Effector CD8-positive, alpha-beta T cell (primary cell): ENCODE results near the gene GGTLC2.
"Not testable (repeated sequence)": the region's sequence is repeated elsewhere in the genome, so short reads cannot be mapped to it uniquely, and the experiment has no call there.

Experiments
- DNase-seq: peaks from one replicate; lab custom pipeline; 2025; lab: John Stamatoyannopoulos, UW

Gene GGTLC2

DNA sequence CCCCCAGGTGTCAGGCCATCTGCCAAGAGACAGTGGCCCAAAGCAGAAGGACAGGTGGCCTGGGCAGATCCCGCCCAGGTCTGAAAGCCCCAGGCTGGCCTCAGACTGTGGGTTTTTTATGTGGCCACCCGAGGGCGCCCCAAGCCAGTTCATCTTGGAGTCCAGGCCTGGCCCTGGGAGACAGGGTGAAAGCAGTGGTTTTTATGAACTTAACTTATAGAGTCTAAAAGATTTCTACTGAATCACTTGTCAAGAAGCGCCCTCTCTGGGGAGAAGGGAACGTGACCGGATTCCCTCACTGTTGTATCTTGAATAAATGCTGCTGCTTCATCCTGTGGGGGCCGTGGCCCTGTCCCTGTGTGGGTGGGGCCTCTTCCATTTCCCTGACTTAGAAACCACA is 8.2 kb upstream of the GGTLC2 start:
- DNase-seq = not testable (repeated sequence)

DNA sequence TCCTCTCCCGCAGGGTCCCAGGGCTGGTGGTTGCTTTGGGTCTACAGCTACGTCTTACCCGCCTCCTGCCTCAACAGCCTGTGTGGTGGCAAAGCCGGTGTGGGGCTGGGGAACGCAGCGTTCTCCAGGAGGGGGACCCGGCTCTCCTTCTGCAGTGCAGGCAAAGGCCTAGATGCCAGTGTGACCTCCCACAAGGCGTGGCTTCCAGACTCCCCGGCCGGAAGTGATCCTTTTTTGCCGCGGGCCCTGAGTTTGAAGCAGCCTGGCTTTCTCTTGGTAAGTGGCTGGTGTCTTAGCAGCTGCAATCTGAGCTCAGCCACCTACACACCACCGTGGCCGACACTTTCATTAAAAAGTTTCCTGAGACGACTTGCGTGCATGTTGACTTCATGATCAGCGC is 6.1 kb upstream of the GGTLC2 start:
- not testable (repeated sequence) for DNase-seq

DNA sequence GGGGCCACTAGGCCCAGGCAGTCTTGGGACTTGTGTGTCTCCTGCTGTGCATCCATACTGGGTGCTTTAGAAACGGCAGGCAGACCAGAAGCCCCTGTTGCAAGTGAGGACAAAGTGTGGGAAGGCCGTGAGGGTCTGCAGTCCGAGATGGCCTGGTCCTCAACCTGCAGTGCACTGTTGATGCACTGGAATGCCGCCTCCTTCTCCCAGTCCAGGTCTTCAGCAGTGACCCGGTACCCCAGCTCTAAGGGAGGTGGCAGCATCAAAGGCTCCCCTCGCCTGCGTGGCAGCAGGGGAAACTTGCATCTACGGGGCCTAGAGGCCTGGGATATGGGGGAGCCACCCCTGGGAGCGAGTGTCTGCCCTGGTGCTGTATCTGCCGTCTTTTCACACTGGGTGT is 2.2 kb upstream of the GGTLC2 start:
- DNase-seq = not testable (repeated sequence)

DNA sequence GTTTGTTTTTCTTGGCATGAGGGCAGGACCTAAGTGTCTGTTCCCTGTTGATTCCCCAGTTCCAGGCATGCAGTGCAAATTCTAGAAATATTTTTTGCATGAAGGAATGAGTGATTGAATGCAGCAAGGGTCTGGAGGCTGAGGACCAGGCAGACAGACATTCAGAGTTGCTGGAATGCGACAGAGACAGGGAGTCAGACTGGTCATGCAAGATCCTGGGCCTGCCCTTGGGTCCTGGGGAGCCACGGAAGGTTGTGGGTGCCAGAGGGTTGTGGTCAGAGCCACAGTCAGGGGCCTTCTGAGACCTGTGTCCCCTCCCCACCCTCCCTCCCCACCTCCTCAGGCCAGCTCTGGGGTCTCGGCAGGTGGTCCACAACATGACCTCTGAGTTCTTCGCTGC is 1.6 kb downstream of the GGTLC2 start:
- not testable (repeated sequence) for DNase-seq

DNA sequence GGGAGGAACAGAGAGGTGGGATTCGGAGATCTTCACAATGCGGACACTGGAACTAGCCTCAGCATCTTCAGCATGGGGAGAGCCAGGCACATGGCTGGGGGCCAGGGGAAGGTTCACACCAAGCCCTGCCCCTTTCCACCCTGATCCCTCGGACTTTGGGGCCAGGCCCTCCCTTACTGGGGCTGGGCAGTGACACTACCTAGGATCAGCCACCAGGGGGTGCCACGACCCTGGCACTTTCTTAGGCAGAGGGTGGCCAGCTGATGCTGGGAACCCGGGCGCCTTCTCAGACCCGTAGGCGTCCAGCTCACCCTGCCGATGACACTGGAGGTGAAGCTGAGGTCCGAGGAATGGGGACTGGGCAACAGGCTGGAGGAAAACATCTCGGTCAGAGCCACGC is 3.5 kb downstream of the GGTLC2 start:
- DNase-seq = not testable (repeated sequence)

DNA sequence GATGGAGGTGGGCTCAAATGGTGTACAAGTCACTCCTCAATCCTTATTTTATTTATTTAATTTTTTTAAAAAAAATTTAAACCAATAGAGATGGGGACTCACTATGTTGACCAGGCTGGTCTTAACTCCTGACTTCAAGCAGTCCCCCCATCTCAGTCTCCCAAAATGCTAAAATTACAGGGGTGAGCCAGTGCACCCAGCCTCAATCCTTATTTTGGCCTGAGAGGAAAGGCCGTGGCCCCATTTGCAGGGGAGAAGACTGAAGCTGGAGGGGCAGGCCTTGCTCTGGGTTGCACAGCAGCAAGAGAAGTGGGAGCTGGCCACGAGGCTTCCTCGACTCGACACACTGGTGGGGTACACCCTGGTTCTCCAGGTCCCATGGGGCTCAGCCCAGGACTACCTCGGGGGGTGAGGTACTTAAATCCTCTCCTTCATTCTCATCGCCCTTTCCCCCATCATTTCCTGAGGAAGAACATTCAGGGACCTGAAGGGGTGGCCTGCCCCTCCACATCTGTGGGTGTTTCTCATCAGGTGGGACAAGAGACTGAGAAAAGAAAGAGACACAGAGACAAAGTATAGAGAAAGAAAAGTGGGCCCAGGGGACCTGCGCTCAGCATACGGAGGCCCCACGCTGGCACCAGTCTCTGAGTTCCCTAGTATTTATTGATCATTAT is 4.6 kb downstream of the GGTLC2 start:
- not testable (repeated sequence) for DNase-seq

DNA sequence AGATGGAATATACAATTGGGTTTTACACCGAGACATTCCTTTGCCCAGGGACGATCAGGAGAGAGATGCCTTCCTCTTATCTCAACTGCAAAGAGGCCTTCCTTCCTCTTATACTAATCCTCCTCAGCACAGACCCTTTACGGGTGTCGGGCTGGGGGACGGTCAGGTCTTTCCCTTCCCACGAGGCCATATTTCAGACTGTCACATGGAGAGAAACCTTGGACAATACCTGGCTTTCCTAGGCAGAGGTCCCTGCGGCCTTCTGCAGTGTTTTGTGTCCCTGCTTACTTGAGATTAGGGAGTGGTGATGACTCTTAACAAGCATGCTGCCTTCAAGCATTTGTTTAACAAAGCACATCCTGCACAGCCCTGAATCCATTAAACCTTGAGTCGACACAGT is 5.3 kb downstream of the GGTLC2 start:
- DNase-seq = not testable (repeated sequence)

DNA sequence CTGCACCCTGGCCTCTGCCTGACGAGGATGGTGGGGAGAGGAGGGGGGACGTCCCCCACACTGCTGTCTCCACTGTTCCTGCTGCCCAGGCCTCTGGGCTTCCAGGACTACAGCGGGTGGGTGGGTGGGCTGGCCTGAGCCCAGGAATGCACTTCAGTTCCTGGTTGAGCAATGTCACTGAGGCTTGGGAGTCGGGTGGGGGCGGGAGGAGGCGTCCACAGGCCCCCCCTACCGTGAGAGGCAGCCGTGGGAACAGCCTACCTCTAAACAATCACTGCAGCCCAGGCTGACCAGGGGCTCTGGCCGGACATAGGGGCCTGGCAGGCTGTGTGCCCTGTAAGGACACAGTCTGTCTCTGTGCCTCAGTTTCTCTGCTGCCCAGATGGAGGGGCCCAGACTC is 6.0 kb downstream of the GGTLC2 start:
- not testable (repeated sequence) for DNase-seq

DNA sequence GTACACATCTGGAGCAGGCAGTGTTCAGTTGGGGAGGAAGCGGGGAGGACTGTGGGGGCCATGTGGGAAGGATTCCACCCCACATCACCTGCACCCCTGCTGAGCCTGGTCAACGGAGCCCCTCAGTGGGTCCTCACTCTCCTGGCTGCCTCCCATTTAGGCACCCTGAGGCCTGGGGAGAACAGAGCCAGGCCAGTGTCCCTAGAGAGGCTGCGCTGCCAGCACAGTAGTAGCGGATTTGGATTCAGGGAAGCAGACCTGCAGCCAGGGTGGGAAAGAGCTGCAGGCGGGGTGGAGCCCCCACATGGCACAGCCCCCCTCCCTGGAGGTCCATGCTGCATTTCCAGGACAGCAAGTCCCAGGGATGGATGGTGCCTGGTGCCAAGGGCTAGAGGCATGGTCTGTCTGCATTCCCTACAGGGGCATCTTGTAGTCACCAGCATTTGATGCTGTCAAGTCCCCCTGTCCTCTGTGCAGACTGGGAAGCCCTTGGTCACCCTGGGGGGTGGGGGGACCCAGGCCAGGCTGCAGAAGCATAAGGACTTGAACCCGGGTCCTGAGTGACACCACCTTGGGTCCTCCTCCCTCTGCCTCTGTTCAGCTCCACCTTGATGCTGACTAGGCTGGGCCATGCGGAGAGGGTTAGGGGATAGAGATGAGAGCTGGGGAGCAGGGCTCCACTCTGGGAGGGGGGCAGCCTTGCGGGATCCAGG is 6.5 kb downstream of the GGTLC2 start:
- not testable (repeated sequence) for DNase-seq

DNA sequence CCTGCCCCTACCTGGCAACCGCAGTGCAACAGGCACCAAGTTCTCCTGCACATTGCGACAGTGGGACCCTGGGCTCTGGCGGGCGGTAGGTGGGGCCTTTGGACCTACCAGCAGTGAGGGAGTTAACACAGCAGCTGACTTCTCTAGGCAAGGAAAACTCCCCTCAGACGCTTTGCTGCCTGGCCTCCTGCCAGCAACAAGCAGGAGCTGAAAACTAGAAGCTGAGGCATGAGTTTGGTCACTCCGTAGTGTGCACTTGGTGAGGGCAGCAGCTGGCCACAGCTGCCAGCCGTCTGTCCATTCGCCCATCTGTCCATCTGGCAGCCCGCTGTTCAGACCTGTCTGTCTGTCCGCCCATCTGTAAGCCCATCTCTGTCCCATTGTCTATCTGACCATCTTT is 7.2 kb downstream of the GGTLC2 start:
- DNase-seq = not testable (repeated sequence)

DNA sequence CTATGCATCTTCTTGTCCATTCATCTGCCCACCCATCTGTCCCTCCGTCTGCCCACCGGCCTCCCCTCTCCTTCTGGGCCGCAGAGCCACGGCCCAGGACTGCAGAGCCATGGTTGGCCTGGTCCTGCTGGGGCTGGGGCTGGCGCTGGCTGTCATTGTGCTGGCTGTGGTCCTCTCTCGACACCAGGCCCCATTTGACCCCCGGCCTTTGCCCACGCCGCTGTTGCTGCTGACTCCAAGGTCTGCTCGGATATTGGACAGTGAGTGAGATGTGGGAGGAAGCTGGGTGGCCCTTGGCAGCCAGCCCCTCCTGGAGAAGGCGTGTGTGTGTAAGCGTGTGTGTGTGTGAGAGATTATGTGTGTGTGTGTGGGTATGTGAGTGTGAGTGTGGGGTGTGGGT is 7.7 kb downstream of the GGTLC2 start:
- DNase-seq = not testable (repeated sequence)

DNA sequence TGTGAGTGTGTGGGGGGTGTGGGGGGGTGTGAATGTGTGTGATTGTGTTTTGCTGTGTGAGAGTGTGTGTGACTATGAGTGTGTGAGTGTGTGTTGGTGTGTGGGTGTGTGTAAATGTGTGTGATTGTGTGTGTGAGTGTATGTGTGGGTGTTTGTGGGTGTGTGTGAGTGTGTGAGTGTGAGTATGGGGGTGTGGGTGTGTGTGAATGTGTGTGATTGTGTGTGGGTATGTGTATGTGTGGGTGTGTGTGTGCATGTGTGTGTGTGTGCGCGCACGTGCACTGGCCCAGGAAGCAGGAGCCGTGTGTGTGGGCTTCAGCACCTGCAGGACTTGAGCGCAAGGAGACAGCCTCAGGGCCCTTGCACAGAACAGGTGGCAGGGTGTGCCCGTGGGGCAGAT is 8.2 kb downstream of the GGTLC2 start:
- DNase-seq = not testable (repeated sequence)

DNA sequence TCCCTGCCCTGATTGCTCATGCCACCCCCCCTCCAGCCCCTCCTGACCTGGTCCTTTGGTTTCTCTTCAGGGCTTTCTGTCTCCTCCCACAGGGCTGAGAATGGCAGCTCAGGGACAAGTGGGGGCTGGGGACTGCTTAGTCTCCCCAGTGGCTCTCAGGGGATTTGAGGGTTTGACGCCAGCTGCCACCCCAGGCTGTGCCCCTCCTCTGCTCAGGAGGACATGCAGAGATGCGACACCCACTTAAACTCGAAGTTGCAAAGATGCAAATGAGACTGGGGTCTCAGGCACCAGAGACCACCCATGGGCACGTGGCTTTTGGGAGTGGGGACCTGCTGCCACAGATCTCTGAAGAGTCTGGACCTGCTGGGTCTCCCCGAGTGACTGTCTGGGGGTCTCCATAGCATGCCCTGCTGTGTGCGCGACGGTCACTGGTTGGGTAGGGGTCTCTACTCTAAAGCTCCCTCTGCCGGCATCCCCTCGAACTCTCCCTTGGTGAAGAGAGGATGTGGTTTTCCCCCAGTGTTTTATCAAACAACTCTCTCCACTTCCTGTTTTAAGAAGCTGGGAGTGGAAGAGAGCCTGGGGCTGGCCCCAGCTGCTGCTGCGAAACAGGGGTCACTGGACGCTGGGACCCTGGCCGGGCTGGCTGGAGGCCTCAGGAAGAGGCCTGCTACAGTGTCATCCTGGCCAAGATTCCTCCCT is 9.4 kb downstream of the GGTLC2 start:
- DNase-seq = not testable (repeated sequence)

DNA sequence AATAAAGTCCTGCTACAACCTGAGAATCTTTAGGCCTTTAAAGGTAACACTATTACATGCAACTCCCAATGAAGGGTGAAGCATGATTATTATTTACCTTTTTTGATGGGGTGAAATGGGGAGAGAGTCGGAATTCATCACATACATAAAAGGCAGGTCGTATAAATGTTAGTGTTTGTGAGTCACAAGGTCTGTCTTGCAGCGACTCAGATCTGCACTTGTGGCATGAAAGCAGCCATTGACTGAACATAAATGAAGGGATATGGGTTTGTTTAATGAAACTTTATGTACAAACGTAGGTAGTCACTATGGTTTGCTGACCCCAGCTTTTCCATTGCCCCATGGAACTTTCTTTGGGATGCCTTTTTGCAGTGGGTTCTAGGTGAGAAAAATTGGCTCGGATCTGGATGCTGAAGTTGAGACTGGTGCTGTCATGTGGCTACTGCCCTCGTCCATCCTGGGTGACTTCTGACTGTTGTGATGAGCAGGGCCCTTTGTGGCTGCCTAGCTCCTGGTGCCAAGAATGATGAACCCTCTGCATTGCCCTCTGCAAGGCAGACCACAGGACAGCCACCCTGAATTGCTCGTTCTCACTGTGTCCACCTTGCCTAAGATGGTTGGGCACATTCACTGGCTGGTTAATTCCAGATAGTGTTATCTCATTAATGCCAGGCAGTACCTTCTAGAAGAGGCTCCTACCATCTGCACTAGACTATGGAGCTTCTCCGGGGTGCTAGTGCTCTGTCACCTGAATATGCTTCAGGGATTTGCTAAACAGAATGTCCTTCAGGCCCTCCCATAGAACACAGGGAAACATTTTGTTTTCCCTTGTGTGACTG is 11.3 kb downstream of the GGTLC2 start:
- no peak for DNase-seq

DNA sequence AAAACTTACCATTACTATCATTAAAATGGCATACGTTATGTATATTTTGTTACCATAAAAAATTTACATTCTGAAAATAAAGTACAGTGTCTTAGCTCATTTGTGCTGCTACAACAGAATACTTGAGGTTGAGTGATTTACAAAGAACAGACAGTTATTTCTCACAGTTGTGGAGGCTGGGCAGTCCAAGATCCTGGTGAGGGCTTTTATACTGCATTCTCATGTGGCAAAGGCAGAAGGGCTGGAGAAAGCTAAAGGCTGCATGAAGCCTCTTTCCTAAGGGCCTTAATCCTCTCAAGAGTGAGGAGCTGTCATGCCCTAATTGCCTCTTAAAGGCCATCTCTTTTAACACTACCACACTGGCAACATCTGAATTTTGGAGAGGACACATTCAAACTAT is 13.3 kb downstream of the GGTLC2 start:
- no peak for DNase-seq

DNA sequence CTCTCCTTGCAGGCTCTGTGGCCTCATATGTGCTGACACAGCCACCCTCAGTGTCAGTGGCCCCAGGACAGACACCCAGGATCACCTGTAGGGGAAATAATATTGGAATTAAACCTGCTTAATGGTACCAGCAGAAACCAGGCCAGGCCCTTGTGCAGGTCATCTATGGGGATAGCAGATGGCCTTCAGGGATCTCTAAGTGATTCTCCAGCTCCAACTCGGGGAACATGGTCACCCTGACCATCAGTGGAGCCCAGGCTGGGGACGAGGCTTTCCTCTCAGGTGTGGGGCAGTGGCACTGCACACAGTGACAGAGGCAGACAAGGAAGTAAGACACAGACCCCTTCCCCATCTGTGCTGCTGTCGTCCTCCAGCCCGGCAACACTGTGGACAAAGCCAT is 16.9 kb downstream of the GGTLC2 start:
- no peak for DNase-seq

DNA sequence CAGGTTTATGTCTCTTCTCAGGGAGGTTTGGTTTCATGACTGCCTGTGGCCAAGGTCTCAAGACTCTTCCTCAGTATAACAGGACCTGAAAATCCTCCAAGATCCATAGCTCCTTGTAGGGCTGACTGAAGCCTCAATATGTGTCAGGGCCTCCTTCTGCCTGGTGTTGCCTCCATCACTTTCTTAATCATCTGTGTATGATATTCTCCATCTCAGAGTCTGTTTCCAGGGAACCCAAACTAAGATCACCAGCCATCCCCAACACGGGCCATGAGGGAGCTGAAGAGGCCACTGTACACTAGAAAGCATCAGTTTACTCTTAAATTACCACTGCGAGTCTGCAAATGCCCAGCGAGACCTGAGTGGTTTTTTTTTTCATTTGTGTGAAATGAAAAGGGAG is 17.7 kb downstream of the GGTLC2 start:
- no peak for DNase-seq

DNA sequence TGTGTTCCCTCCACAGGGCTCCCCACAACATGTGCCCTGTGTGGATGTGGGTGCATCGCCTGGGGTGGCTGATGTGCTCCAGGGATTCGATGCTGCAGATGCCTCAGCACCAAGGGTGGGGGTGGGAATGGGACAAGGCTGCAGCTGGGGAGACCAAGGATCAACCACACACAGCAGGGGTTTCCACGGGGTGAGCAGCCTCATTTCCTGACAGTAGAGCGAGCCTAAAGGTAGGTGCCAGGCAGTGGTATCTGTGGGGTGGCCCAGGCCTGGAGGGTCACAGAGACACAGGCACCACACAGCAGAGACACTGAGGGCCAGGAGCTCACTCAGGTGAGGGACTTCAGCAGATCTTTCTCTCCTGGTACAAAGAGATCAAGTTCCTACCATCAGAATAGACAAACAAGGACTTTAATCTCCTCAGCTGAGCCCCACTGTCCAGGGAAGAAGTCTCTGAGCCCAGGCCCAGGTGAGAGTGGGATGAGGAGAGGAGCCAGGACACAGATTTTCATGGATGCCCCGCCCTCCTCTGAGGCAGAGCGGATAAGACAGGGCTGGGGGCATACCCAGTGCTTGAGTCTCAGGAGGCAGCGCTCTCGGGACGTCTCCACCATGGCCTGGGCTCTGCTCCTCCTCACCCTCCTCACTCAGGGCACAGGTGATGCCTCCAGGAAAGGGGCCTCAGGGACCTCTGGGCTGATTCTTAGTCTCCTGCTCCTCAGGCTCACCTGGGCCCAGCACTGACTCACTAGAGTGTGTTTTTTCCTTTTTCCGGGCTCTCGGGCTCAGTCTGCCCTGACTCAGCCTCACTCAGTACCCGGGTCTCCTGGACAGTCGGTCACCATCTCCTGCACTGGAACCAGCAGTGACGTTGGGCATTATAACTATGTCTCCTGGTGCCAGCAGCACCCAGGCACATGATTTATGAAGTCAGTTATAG is 19.7 kb downstream of the GGTLC2 start:
- no peak for DNase-seq

DNA sequence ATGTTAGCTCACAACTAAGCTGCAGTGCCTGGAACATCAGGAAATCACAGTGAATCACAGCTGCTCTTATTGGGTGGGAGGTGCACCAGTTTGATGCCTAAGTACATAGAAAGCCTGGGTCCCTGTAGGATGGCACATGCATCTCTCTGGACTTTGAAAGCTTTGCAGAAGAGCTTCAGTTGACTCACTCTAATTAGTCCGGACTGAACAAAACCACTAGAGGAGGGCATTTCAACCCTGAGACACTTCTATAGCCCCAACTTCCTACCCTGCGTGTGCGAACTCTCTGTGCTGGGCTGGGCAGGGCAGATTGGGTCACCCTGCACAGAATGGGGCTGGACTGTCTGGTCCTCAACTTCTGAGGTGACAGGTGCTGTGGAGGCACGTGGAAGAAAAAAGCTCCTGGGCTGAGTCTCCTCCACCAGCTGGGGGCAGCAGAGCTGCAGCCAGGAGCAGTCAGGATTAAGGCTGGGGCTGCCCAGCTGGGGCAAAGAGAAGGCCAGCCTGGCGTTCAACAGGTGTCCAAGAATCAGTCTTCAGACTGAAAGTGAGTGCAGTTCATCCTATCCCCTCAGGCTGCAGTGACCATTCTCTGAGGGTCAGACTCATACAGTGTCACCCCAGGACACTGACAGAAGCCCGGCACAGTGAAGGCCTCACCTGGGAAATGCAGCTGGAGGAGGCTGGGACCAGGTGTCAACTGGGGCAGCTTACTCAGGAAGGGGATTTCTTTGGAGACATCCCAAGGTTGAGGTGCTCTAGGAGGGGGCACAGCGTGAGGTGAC is 22.1 kb downstream of the GGTLC2 start:
- DNase-seq = no peak
